HG02973 (cell line): ENCODE data around the gene OPTN.
"Not testable (repeated sequence)": the region's sequence is repeated elsewhere in the genome, so short reads cannot be mapped to it uniquely, and the experiment has no call there.

Source experiments
- ATAC-seq: cut with Tn5 transposase; IDR thresholded peaks from one replicate; pipeline ENCODE4 v1.9.1; 2021; ENCODE audit warnings: moderate library complexity; ENCODE audit not compliant: unreplicated experiment

The OPTN gene

GRCh38 chr10:13099666-13100348, at the start of gene OPTN:
TSS of gene OPTN (plus strand) at chr10:13100163. CDS start at chr10:13109123, 8,960 bp downstream.
- ATAC-seq, result peak; percentile 61

DNA sequence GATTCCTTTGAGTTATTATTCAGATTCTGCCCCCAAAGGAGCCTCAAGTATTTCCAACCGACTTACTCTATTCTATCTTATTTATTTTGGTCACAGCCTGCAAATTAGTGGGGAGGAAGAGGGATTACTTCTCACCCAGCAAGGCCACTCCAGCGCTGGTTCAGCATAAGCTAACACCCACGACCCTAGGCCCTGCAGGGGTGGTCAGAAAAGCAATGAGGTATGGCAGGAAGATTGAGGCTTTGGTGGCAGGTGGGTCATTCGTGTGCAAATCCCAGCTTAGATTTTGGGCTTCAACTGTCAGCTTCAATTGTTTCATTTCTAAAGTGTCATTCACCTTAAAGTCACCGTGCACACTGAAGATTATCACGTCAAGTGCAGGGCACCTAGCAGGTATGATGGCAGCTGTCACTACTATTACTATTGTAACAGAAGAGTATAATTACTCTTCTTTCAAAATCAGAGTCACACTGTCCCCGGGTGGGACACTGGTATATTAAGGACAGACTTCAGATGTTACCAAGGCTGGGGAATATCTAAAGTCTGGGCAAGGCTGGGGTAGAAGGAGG, 48.8 kb upstream of the OPTN start:
- ATAC-seq, result no peak

DNA sequence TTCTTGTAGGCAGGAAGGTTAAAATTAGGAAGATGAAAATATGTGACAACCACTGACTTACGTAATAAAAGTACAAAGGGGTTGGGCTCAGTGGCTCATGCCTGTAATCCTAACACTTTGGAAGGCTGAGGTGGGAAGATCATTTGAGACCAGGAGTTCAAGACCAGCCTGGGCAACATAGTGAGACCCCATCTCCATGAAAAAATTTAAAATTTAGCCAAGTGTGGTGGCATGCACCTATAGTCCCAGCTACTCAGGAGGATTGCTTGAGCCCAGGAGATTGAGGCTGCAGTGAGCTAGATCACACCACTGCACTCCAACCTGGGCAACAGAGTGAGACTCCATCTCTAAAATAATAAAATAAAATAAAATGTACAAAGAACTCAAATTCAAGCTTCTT, 46.8 kb upstream of the OPTN start:
- ATAC-seq, result not testable (repeated sequence)

DNA sequence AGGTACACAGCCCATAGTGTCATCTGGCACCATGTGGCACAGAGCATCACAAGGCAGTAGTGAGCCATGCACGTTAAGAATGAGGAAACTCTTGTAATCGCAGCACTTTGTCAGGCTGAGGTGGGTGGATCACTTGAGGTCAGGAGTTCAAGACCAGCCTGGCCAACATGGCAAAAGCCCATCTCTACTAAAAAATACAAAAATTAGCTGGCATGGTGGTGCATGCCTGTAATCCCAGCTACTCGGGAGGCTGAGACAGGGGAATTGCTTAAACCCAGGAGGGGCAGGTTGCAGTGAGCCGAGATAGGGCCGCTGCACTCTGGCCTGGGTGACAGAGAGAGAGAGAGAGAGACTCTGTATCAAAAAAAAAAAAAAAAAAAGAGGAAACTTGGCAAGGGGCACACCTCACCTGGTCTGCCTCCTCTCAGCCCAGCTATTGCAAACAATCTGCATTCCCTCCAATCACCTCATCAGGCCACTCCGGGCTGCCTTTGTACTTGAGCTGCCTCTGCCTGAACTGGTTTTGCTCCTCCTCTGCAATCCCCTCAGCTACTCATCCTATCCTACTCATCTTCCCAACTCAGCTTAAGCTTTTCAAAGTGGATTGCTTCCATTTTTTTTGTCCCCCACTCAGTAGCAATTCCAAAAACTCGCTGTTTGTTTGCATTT, 46.0 kb upstream of the OPTN start:
- no peak for ATAC-seq

DNA sequence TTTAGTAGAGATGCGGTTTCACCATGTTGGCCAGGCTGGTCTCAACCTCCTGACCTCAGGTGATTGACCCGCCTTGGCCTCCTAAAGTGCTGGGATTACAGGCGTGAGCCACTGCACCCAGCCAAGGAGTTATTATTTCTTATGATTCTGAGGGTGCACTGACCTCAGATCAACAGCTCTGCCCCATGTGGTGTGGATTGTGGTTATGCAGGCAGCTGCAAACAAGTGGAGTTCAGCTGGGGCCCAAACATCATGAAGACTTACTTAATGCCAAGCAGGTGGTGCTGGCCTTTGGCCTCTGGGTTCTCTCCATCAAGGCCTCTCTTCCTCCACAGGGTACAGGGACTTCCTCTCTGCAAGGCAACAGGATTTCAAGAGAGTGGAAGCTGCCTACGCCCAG, 45.1 kb upstream of the OPTN start:
- no peak for ATAC-seq

- no peak for ATAC-seq
These were observed 43.4 kb upstream of the OPTN start for GRCh38 chr10:13056456-13057077.

GRCh38 chr10:13062803-13063202, 37.2 kb upstream of the OPTN start:
- ATAC-seq, result no peak

GRCh38 chr10:13066527-13066926, 33.4 kb upstream of the OPTN start:
- ATAC-seq, result no peak

- no peak for ATAC-seq
These were observed 32.5 kb upstream of the OPTN start for GRCh38 chr10:13067431-13067830.

- ATAC-seq, result no peak
These were observed 31.9 kb upstream of the OPTN start for GRCh38 chr10:13068071-13068470.

GRCh38 chr10:13068484-13068883, 31.5 kb upstream of the OPTN start:
- no peak for ATAC-seq

DNA sequence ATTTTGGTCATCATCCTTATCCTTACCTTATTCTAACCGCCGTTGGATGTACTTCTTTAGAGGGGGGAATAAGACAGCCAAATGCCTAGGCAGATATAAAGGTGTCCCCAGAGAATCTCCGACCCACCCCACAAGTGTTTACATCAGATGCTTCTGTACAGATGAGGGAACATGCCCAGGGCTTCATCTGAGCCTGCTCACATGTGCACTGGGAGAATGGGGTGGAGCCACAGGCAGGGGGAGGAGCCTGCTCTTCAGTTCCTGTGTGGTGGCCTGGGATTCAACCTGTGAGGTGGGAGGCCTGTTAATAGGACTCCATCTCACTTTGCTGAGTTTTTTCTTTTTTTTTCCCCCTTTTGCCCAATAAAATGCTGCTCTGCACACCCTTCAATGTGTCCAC, 27.6 kb upstream of the OPTN start:
- ATAC-seq, result no peak

DNA sequence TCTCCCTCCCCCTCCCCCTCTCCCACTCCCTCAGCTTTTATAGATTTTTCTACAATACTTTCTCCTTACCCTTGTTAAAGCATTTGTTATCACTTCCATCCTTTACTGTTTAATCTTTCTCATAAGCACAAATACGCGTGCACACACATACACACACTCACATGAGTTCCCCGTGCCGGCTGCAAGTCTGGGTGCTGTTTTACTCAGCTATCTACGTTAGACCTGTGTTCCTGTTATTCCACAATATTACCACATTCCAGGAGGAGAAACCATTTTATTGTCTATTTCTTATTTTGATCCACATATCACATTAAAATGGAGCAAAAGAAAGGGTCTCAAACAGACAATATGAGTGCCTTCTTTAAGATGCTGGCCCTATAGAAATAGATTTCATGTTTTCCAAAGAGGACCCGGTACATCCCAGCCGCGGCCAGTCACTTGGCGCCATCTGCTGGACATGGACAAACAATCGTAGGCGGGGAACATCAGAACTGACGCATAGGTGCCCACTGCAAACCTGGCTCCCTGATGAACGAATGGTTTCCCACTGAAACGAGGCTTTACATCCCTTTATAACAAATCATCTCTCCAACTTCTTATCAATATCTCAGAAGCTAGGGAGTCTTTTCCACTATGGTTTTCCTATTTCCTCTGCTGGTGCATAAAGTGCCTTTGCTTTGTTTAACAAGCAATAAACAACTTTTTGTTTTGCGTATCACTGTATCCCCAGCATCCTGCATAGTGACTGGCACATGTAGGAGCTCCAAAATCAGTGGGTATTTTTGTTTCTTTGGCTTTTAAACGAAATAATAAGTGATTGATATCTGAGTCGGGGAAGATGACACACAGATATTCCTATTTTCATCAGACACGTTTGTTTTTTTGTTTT, 25.2 kb upstream of the OPTN start:
- peak; percentile 58 for ATAC-seq

DNA sequence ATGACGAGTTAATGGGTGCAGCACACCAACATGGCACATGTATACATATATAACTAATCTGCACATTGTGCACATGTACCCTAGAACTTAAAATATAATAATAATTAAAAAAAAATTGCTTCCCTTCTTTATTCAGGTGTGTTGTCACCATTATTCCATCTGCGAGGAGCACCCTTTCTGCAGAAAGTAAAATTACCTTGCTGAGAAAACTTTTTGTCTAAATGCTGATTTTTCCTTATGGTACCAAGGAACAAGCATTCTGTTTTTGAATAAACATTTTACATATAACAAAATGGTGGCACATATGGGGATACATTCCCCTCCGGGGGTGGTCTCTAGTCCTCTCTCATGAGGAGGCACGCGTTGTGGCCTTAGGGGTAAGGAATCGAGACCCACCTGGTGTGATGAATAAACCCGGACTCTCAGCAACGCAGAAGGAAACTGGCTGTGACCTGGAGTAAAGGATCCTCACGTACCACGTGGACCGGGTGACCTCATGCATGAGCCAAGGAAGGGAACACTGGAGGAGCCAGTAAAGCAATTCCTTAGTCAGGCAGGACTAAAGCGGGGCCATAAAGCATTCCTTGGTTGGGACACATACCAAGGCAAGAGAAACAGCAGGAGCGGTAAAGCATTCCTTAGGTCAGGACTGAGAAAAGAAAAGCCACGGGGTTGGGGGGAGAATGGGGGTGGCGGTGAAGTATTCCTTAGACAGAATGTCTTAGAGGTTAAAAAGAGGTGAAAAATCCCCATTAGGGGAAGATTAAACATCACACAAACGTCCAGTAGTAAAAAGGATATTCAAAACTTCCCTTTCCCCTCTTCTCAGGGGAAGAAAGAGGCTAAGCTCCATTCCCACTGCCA, 20.8 kb upstream of the OPTN start:
- no peak for ATAC-seq

DNA sequence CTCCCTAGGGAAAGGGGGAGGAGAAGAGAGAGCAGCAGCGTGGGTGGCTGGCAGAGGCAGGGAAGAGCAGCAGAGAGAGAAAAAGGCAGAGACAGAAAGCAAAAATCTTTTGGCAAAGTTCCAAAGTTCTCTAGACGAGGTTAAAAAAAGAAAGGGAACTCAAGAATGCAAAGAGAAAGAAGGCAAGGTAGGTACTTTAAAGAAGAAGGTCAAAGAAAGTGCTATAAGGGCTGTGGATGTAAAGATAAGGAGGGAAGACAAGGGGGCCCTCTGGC, 20.2 kb upstream of the OPTN start:
- ATAC-seq, result no peak

GRCh38 chr10:13080643-13081042, 19.3 kb upstream of the OPTN start:
- ATAC-seq, result no peak

GRCh38 chr10:13083700-13084099, 16.3 kb upstream of the OPTN start:
- ATAC-seq, result not testable (repeated sequence)

DNA sequence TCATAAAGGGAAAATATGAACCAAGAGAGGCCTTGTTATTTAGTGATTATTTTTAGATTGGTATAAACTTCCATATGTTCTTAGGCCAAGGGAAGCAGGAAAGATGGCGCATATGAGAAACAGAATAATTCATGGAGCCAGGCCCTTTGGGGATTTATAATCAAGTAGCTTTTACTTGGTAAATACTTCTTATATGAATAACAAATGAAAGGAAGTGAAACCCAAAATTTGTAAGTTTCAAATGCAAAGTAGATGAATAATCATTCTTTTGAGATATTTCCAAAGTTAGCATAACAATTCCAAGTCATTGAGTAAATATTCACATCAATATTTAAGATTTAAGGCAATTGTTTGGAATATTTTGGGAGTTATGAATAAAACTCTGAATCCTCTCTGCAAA, 13.9 kb upstream of the OPTN start:
- ATAC-seq, result no peak

GRCh38 chr10:13087601-13087985, 12.4 kb upstream of the OPTN start:
- ATAC-seq, result no peak

DNA sequence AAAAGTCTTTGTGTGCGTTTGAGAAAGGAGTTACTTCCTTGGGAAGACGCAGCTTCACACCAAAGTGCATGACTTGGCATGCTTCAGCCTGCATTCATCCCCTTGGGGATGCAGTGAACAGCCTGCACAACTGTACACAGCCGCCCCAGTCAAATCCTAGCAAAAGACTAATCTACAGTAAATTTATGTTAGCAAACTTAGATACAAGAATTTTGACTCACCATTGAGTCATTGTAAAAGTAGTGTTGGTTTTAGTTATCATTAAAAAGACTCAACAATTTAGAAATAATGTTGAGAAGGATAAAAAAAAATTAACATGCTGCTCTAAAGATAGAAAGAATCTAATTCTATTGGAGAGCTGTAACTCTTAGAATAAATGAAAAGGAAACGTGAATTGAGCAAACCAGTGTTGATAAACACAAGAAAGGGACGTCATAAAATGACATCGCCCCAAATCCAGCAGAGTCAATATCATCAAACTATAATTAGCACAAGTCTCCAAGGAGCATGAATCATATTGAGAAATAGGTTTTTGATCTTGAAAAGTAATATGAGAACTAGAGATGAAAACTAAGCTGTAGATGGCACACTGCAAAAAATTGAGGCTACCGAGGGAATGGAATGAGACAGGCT, 11.9 kb upstream of the OPTN start:
- ATAC-seq, result no peak
